ENCODE measurements around the gene SOX21. TPM values are rescaled to one million over a fixed set of nuclear protein-coding genes. Genes with fewer than 3 reads are reported as not detected.

Gene SOX21
- total RNA-seq, 4 donors from 2014 or later: 0.07 TPM; not detected in 3

GRCh38 chr13:94703271-94703670 is 9.1 kb downstream of the SOX21 start:
- intact Hi-C loops (cut with DNase I; ENCODE audit: low total_unique reads): no loop called here
- peaks cover 0 to 67% of the 10 kb centered on the region in 2 donors for H3K27me3 ChIP-seq
- no peak overlapping the region for H3K4me3 ChIP-seq
- H3K36me3 ChIP-seq: no peaks in the 10 kb centered on the region
- H3K9me3 ChIP-seq: no peaks in the 10 kb centered on the region
- no peaks in the 10 kb centered on the region for H3K4me1 ChIP-seq
- no peak for TF ChIP-seq POLR2A (IDR thresholded peaks at IDR 0.05)
- TF ChIP-seq CTCF (IDR thresholded peaks at IDR 0.05): no peak
- no peak overlapping the region for H3K27ac ChIP-seq
- DNase-seq: no peak

GRCh38 chr13:94702181-94703041 is 9.9 kb downstream of the SOX21 start:
- Histone ChIP-seq H3K9me3 (no peaks in the 10 kb centered on the region), H3K27me3 (peaks cover 0 to 58% of the 10 kb centered on the region in 2 donors), H3K4me3 (no peak overlapping the region), H3K4me1 (no peaks in the 10 kb centered on the region), H3K36me3 (no peaks in the 10 kb centered on the region), H3K27ac (no peak overlapping the region)
- intact Hi-C loops (cut with DNase I; ENCODE audit: low total_unique reads): no loop called here
- no peak for DNase-seq
- TF ChIP-seq POLR2A (IDR thresholded peaks at IDR 0.05) (no peak), CTCF (IDR thresholded peaks at IDR 0.05) (no peak)

GRCh38 chr13:94701313-94702180 is 10.8 kb downstream of the SOX21 start:
- intact Hi-C loops (cut with DNase I; ENCODE audit: low total_unique reads): no loop called here
- no peaks in the 10 kb centered on the region for H3K9me3 ChIP-seq
- H3K36me3 ChIP-seq: no peaks in the 10 kb centered on the region
- H3K4me3 ChIP-seq: no peak overlapping the region
- no peak for TF ChIP-seq CTCF (IDR thresholded peaks at IDR 0.05)
- no peak for TF ChIP-seq POLR2A (IDR thresholded peaks at IDR 0.05)
- DNase-seq: no peak
- H3K27ac ChIP-seq: no peak overlapping the region
- peaks cover 0 to 50% of the 10 kb centered on the region in 2 donors for H3K27me3 ChIP-seq
- no peaks in the 10 kb centered on the region for H3K4me1 ChIP-seq

- peaks cover 0 to 42% of the 10 kb centered on the region in 2 donors for H3K27me3 ChIP-seq
- H3K9me3 ChIP-seq: no peaks in the 10 kb centered on the region
- H3K4me1 ChIP-seq: no peaks in the 10 kb centered on the region
- TF ChIP-seq CTCF (IDR thresholded peaks at IDR 0.05): no peak
- TF ChIP-seq POLR2A (IDR thresholded peaks at IDR 0.05): no peak
- no peaks in the 10 kb centered on the region for H3K36me3 ChIP-seq
- H3K4me3 ChIP-seq: no peak overlapping the region
- no peak for DNase-seq
- no peak overlapping the region for H3K27ac ChIP-seq
- intact Hi-C loops (cut with DNase I; ENCODE audit: low total_unique reads): no loop called here
Observed at GRCh38 chr13:94700536-94700935, 11.8 kb downstream of the SOX21 start.
